IMR-90 (cell line): ENCODE measurements around the gene LYRM9. TPM values are rescaled to one million over a fixed set of nuclear protein-coding genes. Genes with fewer than 3 reads are reported as not detected.

Source experiments
- ATAC-seq: fragments of 200-7000 bp; cut with Tn5 transposase; 2 replicates; pipeline ENCODE4 v1.9.1; 2020; ENCODE audit warnings: low read depth, mild to moderate bottlenecking, moderate library complexity
- BruUV-seq: library from RNA; stranded (reverse); fragments of 400-500 nt; replicated peaks from 2 replicates; lab custom pipeline; 2021; lab: Mats Ljungman, UMichigan
- CTCF ChIA-PET: fragments of 300-600 bp; formaldehyde crosslinking; extraction: SDS; loops from one replicate; lab custom pipeline; 2021; ENCODE audit warnings: antibody characterized with exemption; lab: Yijun Ruan, JAX
- POLR2A ChIA-PET: fragments of 300-600 bp; sonication (Branson Sonifier 250); formaldehyde crosslinking; loops from one replicate; lab custom pipeline; 2022; ENCODE audit warnings: antibody characterized with exemption; ENCODE audit not compliant: unreplicated experiment; lab: Charles Lee
- DNase-seq: peaks from one replicate; pipeline ENCODE4 v3.0.0; 2013
- H2AFZ ChIP-seq: replicated peaks from 2 replicates; pipeline ENCODE3; 2013; ENCODE audit warnings: low read length, mild to moderate bottlenecking; ENCODE audit not compliant: poor library complexity
- H2AK5ac ChIP-seq: 2 replicates; pipeline ENCODE4 v1.6.1; 2013; ENCODE audit warnings: low read depth, low read length, inconsistent platforms
- H2AK9ac ChIP-seq: replicated peaks from 2 replicates; pipeline ENCODE3; 2013; ENCODE audit warnings: mild to moderate bottlenecking, low read depth, low read length, moderate library complexity; ENCODE audit not compliant: poor library complexity
- H2BK120ac ChIP-seq: 2 replicates; pipeline ENCODE4 v1.6.1; 2013; ENCODE audit warnings: low read depth, low read length, inconsistent platforms
- H2BK15ac ChIP-seq: 3 replicates; pipeline ENCODE4 v1.6.1; 2013; ENCODE audit warnings: low read depth, low read length, inconsistent platforms
- H2BK20ac ChIP-seq: 2 replicates; pipeline ENCODE4 v1.6.1; 2013; ENCODE audit warnings: low read depth, mild to moderate bottlenecking, inconsistent platforms, low read length, moderate library complexity
- H2BK5ac ChIP-seq: 2 replicates; pipeline ENCODE4 v1.6.1; 2013; ENCODE audit warnings: mild to moderate bottlenecking, low read depth, low read length, inconsistent platforms; ENCODE audit not compliant: poor library complexity, severe bottlenecking
- H3K14ac ChIP-seq: replicated peaks from 2 replicates; pipeline ENCODE4 v1.6.1; 2013; ENCODE audit warnings: low read depth, low read length, inconsistent platforms
- H3K18ac ChIP-seq: 2 replicates; pipeline ENCODE4 v1.6.1; 2013; ENCODE audit warnings: low read depth, low read length, control low read depth
- H3K23ac ChIP-seq: 2 replicates; pipeline ENCODE4 v1.6.1; 2013; ENCODE audit warnings: low read depth, low read length, inconsistent platforms
- H3K27ac ChIP-seq: 2 replicates; pipeline ENCODE4 v1.5.1; 2013; ENCODE audit warnings: mild to moderate bottlenecking, control low read depth, low read length; ENCODE audit not compliant: insufficient read depth
- H3K27me3 ChIP-seq: 2 replicates; pipeline ENCODE4 v1.6.1; 2013; ENCODE audit warnings: low read length; ENCODE audit not compliant: control insufficient read depth, insufficient read depth
- H3K36me3 ChIP-seq: 2 replicates; pipeline ENCODE4 v1.6.1; 2013; ENCODE audit warnings: low read length, mixed read lengths; ENCODE audit not compliant: control insufficient read depth, insufficient read depth
- H3K4ac ChIP-seq: 2 replicates; pipeline ENCODE4 v1.6.1; 2013; ENCODE audit warnings: low read depth, low read length, inconsistent platforms
- H3K4me1 ChIP-seq: 2 replicates; pipeline ENCODE4 v1.6.1; 2013; ENCODE audit warnings: low read length, mixed read lengths; ENCODE audit not compliant: control insufficient read depth, insufficient read depth
- H3K4me2 ChIP-seq: 2 replicates; pipeline ENCODE4 v1.6.1; 2013; ENCODE audit warnings: low read depth, mild to moderate bottlenecking, control low read depth, low read length, moderate library complexity
- H3K4me3 ChIP-seq: 2 replicates; pipeline ENCODE4 v1.5.1; 2013; ENCODE audit warnings: low read depth, mild to moderate bottlenecking, control low read depth, low read length, moderate library complexity; ENCODE audit not compliant: insufficient read depth
- H3K56ac ChIP-seq: 2 replicates; pipeline ENCODE4 v1.6.1; 2013; ENCODE audit warnings: low read length, inconsistent platforms; ENCODE audit not compliant: insufficient read depth; ENCODE audit errors: extremely low read depth
- H3K79me1 ChIP-seq, 2 experiments: 2 replicates each; pipeline ENCODE4 v1.6.1; 2013; ENCODE audit warnings: low read length in 2 of 2, inconsistent platforms in 1 of 2, low read depth in 1 of 2
- H3K9ac ChIP-seq: 2 replicates; pipeline ENCODE4 v1.6.1; 2013; ENCODE audit warnings: low read depth, low read length, control low read depth
- H3K9me1 ChIP-seq: 2 replicates; pipeline ENCODE4 v1.6.1; 2013; ENCODE audit warnings: low read length, inconsistent platforms; ENCODE audit not compliant: insufficient read depth
- H3K9me3 ChIP-seq: 2 replicates; pipeline ENCODE4 v1.6.1; 2013; ENCODE audit warnings: low read length; ENCODE audit not compliant: control insufficient read depth, insufficient read depth
- H4K20me1 ChIP-seq: 2 replicates; pipeline ENCODE4 v1.6.1; 2013; ENCODE audit warnings: low read length, inconsistent platforms; ENCODE audit not compliant: insufficient read depth
- H4K5ac ChIP-seq: 2 replicates; pipeline ENCODE4 v1.6.1; 2013; ENCODE audit warnings: mild to moderate bottlenecking, low read depth, low read length, control low read depth
- H4K8ac ChIP-seq, 2 experiments: 2 replicates each; pipeline ENCODE4 v1.6.1; 2013; ENCODE audit warnings: low read depth in 2 of 2, low read length in 2 of 2, control low read depth in 1 of 2, inconsistent platforms in 1 of 2
- H4K91ac ChIP-seq: 2 replicates; pipeline ENCODE4 v1.6.1; 2013; ENCODE audit warnings: low read depth, low read length, inconsistent platforms; ENCODE audit not compliant: insufficient read depth
- CEBPB ChIP-seq: IDR thresholded peaks from 2 replicates; pipeline ENCODE4 v1.6.1; 2012; ENCODE audit warnings: low read depth, low read length, improper control_type of control experiment
- CHD1 ChIP-seq: IDR thresholded peaks from 2 replicates; pipeline ENCODE4 v1.6.1; 2012; ENCODE audit warnings: low read depth, low read length, improper control_type of control experiment
- MXI1 ChIP-seq: IDR thresholded peaks from 2 replicates; pipeline ENCODE4 v1.6.1; 2012; ENCODE audit warnings: low read depth, mild to moderate bottlenecking, low read length, moderate library complexity, borderline replicate concordance
- RAD21 ChIP-seq: IDR thresholded peaks from 2 replicates; pipeline ENCODE4 v1.6.1; 2012; ENCODE audit warnings: low read length, improper control_type of control experiment
- RFX5 ChIP-seq: IDR thresholded peaks from 2 replicates; pipeline ENCODE4 v1.8.0; 2012; ENCODE audit warnings: low read depth, mild to moderate bottlenecking, low read length, moderate library complexity
- WGBS, 2 experiments: methylation state at CpG; one replicate each; pipeline versions ENCODE4 v1.1.5 to v1.1.7; 2013; ENCODE audit warnings: missing lambda C conversion rate in 2 of 2; ENCODE audit not compliant: insufficient read length in 1 of 2; ENCODE audit errors: extremely low coverage in 2 of 2; 5-methylcytosine and 5-hydroxymethylcytosine counted together
- dilution Hi-C: fragments of 300-500 bp; cut with HindIII; formaldehyde crosslinking; loops from one replicate; pipeline ENCODE4 v1.14.3; 2018; ENCODE audit warnings: low sequenced_read_pairs; ENCODE audit not compliant: unreplicated experiment
- in situ Hi-C: fragments of 300-500 bp; cut with MboI; formaldehyde crosslinking; loops from 3 replicates; pipeline ENCODE4 v1.14.3; 2019; ENCODE audit warnings: low sequenced_read_pairs, inconsistent platforms, mixed read lengths
- intact Hi-C: fragments of 100-400 bp; cut with micrococcal nuclease; formaldehyde crosslinking; loops from 2 replicates; pipeline ENCODE4 v1.10.0; 2022
- polyA plus RNA-seq, 3 experiments: library from polyadenylated mRNA; depleted of rRNA; stranded (reverse); fragments of >200 nt; gene quantifications; 2 replicates each; pipeline ENCODE4 v1.2.3, GENCODE V29; 2012; ENCODE audit warnings: low replicate concordance in 1 of 3
- total RNA-seq: library from RNA; depleted of rRNA; stranded (reverse); fragments of >200 nt; gene quantifications from 2 replicates; pipeline ENCODE4 v1.2.3, GENCODE V29; 2012
- TF ChIP-seq, protein P1 (sequence below): fragments of 150-350 bp; IDR thresholded peaks from 2 replicates; pipeline ENCODE4 v1.6.1; 2017; ENCODE audit warnings: mild to moderate bottlenecking, antibody characterized with exemption, low read length, low read depth

The LYRM9 gene
- total and polyA plus RNA-seq, 2 of the 4 experiments (the other 2 are of a cell fraction) = 3.2 to 4.8 TPM

- Histone ChIP-seq H3K18ac (no peak overlapping the region), H4K8ac (no peak overlapping the region), H3K36me3 (no peaks in the 10 kb centered on the region), H3K14ac (no peak overlapping the region), H3K27ac (no peak overlapping the region), H2AK5ac (no peak overlapping the region), H2BK5ac (no peak overlapping the region), H3K9ac (no peak overlapping the region), H4K91ac (no peak overlapping the region), H2BK120ac (no peak overlapping the region), H3K4me3 (no peak overlapping the region), H2AFZ (no peak overlapping the region), H3K9me3 (no peaks in the 10 kb centered on the region), H4K5ac (no peak overlapping the region), H2AK9ac (no peak overlapping the region), H2BK15ac (no peak overlapping the region), H3K9me1 (no peaks in the 10 kb centered on the region; the same call in 1 of the 2 replicates), H3K23ac (no peak overlapping the region), H2BK20ac (no peak overlapping the region), H4K20me1 (no peaks in the 10 kb centered on the region), H3K4me1 (no peaks in the 10 kb centered on the region), H3K56ac (no peak overlapping the region), H3K79me1 (no peaks in the 10 kb centered on the region), H3K4ac (no peak overlapping the region), H3K27me3 (no peaks in the 10 kb centered on the region; the same call in none of the 2 replicates), H3K4me2 (no peak overlapping the region)
- ATAC-seq (no peak), DNase-seq (no peak)
- TF ChIP-seq RAD21 = no peak
- TF ChIP-seq CEBPB = no peak
- TF ChIP-seq MXI1 = no peak
- TF ChIP-seq, protein P1, sequence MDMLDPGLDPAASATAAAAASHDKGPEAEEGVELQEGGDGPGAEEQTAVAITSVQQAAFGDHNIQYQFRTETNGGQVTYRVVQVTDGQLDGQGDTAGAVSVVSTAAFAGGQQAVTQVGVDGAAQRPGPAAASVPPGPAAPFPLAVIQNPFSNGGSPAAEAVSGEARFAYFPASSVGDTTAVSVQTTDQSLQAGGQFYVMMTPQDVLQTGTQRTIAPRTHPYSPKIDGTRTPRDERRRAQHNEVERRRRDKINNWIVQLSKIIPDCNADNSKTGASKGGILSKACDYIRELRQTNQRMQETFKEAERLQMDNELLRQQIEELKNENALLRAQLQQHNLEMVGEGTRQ = no peak
- no peak for TF ChIP-seq RFX5
- TF ChIP-seq CHD1 = no peak
- in situ Hi-C loops = no loop called here
- dilution Hi-C loops = no loop called here
- 89% methylated on average over 2 of the region's 3 CpGs; no CpG with 5 or more reads in 1 of the 2 experiments for WGBS, 2 experiments
- BruUV-seq = no TSS peak
- intact Hi-C loops = no loop called here
- ChIA-PET POLR2A (no interaction called here), CTCF (no interaction called here)
Measured at GRCh38 chr17:27872776-27873175, 20.4 kb downstream of the LYRM9 start.
